ENCODE measurements around the gene GRHPR. TPM values are rescaled to one million over a fixed set of nuclear protein-coding genes. Genes with fewer than 3 reads are reported as not detected.
"Not testable (repeated sequence)": the region's sequence is repeated elsewhere in the genome, so short reads cannot be mapped to it uniquely, and the experiment has no call there.

Gene GRHPR
- total RNA-seq, 5 donors from 2014 or later (not counting 1 experiment from before 2014, with no cell fraction given), result 33.3 to 63.8 (median 43.9) TPM

DNA sequence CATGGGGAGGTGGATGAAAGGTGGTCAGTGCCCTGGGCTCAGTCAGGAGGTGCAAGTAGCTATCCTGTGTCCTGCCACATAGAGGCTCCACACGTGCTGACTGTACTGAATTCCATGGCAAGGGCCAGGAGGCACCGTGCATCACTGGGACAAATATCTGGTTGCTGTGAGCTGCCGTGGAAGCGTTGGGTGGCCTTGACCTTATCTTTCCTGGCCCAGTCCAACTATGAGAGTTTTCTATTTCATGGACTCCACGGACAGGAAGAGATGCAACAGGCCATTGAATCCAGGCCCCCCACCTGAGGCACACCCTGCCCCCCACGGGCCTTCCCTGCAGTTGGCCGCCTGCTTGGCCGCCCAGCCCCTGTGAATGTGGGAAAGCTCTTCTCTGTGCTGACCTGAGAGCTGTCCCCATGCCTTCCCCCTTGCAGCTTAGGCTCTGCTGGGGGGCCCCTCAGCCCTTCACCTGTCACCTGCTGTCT lies 1.7 kb downstream of the GRHPR start:
- H3K4me1 Mint-ChIP-seq, result peaks cover 22 to 30% (median 22%) of the 10 kb centered on the region in 3 donors
- peaks cover 17% of the 10 kb centered on the region for H3K36me3 Mint-ChIP-seq
- Histone ChIP-seq H3K36me3 (ENCODE audit: control insufficient read depth in 2 of 2, extremely low read depth in 1 of 2, insufficient read depth in 1 of 2, low read length in 1 of 2) (peaks cover 10 to 28% of the 10 kb centered on the region in 2 donors), H3K4me3 (ENCODE audit: control insufficient read depth in 1 of 2, extremely low read depth in 1 of 2, low read length in 1 of 2) (no peak overlapping the region), H3K9me3 (no peaks in the 10 kb centered on the region), H3K27me3 (replicated peaks in 1 of 2; ENCODE audit: control insufficient read depth in 2 of 2, extremely low read depth in 1 of 2, insufficient read depth in 2 of 2, low read length in 1 of 2) (no peaks in the 10 kb centered on the region), H3K27ac (ENCODE audit: low read length) (no peak overlapping the region), H3K4me1 (ENCODE audit: control insufficient read depth in 1 of 2, extremely low read depth in 1 of 2, insufficient read depth in 2 of 2, low read length in 2 of 2) (peaks cover 4 to 36% of the 10 kb centered on the region in 2 experiments)
- no peaks in the 10 kb centered on the region for H3K27me3 Mint-ChIP-seq
- ATAC-seq (replicated peaks in 1 of 4), result no peak
- 95% methylated on average over 8 of the region's 8 CpGs for WGBS (ENCODE audit: insufficient coverage)
- ChIA-PET POLR2A (no interaction called here), CTCF (no interaction called here)
- H3K9me3 Mint-ChIP-seq, result no peaks in the 10 kb centered on the region
- H3K4me3 Mint-ChIP-seq, result peak overlapping the region in 2 of 3 donors; percentile 93 to 97
- H3K27ac Mint-ChIP-seq, result peak overlapping the region in 1 of 2 donors; percentile 96
- no peak for DNase-seq

GRCh38 chr9:37424686-37425297 lies 2.3 kb downstream of the GRHPR start:
- no peak overlapping the region for H3K4me3 ChIP-seq (ENCODE audit: control insufficient read depth in 1 of 2, extremely low read depth in 1 of 2, low read length in 1 of 2)
- peaks cover 17% of the 10 kb centered on the region for H3K36me3 Mint-ChIP-seq
- H3K9me3 ChIP-seq, result no peaks in the 10 kb centered on the region
- no peak overlapping the region for H3K27ac Mint-ChIP-seq
- no peak for DNase-seq
- ChIA-PET CTCF (no interaction called here), POLR2A (no interaction called here)
- peaks cover 4 to 36% of the 10 kb centered on the region in 2 experiments for H3K4me1 ChIP-seq (ENCODE audit: control insufficient read depth in 1 of 2, extremely low read depth in 1 of 2, insufficient read depth in 2 of 2, low read length in 2 of 2)
- H3K4me3 Mint-ChIP-seq, result no peak overlapping the region
- peaks cover 15 to 33% of the 10 kb centered on the region in 2 donors for H3K36me3 ChIP-seq (ENCODE audit: control insufficient read depth in 2 of 2, extremely low read depth in 1 of 2, insufficient read depth in 1 of 2, low read length in 1 of 2)
- peaks cover 22 to 30% (median 22%) of the 10 kb centered on the region in 3 donors for H3K4me1 Mint-ChIP-seq
- H3K9me3 Mint-ChIP-seq, result no peaks in the 10 kb centered on the region
- H3K27me3 ChIP-seq (replicated peaks in 1 of 2; ENCODE audit: control insufficient read depth in 2 of 2, extremely low read depth in 1 of 2, insufficient read depth in 2 of 2, low read length in 1 of 2), result no peaks in the 10 kb centered on the region
- WGBS (ENCODE audit: insufficient coverage), result 93% methylated on average over 14 of the region's 18 CpGs
- no peak overlapping the region for H3K27ac ChIP-seq (ENCODE audit: low read length)
- ATAC-seq (replicated peaks in 1 of 4), result no peak
- no peaks in the 10 kb centered on the region for H3K27me3 Mint-ChIP-seq

DNA sequence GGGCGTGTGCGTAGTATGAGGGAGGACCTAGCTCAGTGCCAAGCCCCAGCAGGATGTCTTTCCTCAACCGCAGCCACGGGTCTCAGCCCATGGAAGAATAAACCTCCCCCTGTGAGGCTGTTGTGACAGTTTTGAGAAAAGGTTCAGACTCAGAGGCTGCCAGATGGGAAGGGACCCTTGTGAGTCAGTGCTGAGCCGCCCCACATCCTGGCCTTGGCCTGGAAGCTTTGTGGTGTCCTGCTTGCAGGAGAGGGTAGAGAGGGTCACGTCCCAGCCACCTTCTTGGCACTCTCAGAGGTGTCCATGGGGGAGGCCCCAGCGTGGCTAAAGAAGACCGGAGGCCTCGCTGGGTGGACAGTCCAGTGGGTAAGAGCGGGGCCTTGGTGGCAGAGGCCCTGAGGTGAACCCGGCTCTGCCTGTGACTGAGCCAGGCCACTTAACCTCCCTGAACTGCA lies 2.8 kb downstream of the GRHPR start:
- no peak for ATAC-seq (replicated peaks in 1 of 4)
- no peak overlapping the region for H3K27ac ChIP-seq (ENCODE audit: low read length)
- no peaks in the 10 kb centered on the region for H3K9me3 ChIP-seq
- Mint-ChIP-seq H3K27me3 (no peaks in the 10 kb centered on the region), H3K4me3 (no peak overlapping the region), H3K9me3 (no peaks in the 10 kb centered on the region), H3K27ac (no peak overlapping the region), H3K36me3 (peaks cover 17% of the 10 kb centered on the region), H3K4me1 (peaks cover 22 to 30% (median 22%) of the 10 kb centered on the region in 3 donors)
- H3K27me3 ChIP-seq (replicated peaks in 1 of 2; ENCODE audit: control insufficient read depth in 2 of 2, extremely low read depth in 1 of 2, insufficient read depth in 2 of 2, low read length in 1 of 2), result no peaks in the 10 kb centered on the region
- no peak overlapping the region for H3K4me3 ChIP-seq (ENCODE audit: control insufficient read depth in 1 of 2, extremely low read depth in 1 of 2, low read length in 1 of 2)
- 97% methylated on average over 7 of the region's 11 CpGs for WGBS (ENCODE audit: insufficient coverage)
- no peak for DNase-seq
- ChIA-PET POLR2A (no interaction called here), CTCF (no interaction called here)
- H3K36me3 ChIP-seq (ENCODE audit: control insufficient read depth in 2 of 2, extremely low read depth in 1 of 2, insufficient read depth in 1 of 2, low read length in 1 of 2), result peaks cover 16 to 36% of the 10 kb centered on the region in 2 donors
- peaks cover 4 to 36% of the 10 kb centered on the region in 2 experiments for H3K4me1 ChIP-seq (ENCODE audit: control insufficient read depth in 1 of 2, extremely low read depth in 1 of 2, insufficient read depth in 2 of 2, low read length in 2 of 2)

GRCh38 chr9:37426431-37426830 lies 3.9 kb downstream of the GRHPR start:
- POLR2A ChIA-PET; H3K27me3 Mint-ChIP-seq; H3K9me3 Mint-ChIP-seq; H3K27me3 ChIP-seq (replicated peaks in 1 of 2; ENCODE audit: control insufficient read depth in 2 of 2, extremely low read depth in 1 of 2, insufficient read depth in 2 of 2, low read length in 1 of 2); H3K4me3 ChIP-seq (ENCODE audit: control insufficient read depth in 1 of 2, extremely low read depth in 1 of 2, low read length in 1 of 2); H3K27ac ChIP-seq (ENCODE audit: low read length); ATAC-seq (replicated peaks in 1 of 4); H3K4me3 Mint-ChIP-seq; DNase-seq; H3K9me3 ChIP-seq: not testable (repeated sequence)
- H3K4me1 Mint-ChIP-seq, result peaks cover 22 to 29% (median 22%) of the 10 kb centered on the region in 3 donors
- CTCF ChIA-PET, result interaction anchor here in 1 of 2 donors (0.6 kb wide), 1 partner anchor 39 kb away, joined by 3 read pairs; no protein-coding TSS in a partner anchor
- H3K36me3 Mint-ChIP-seq, result peaks cover 17% of the 10 kb centered on the region
- 97% methylated on average over 11 of the region's 15 CpGs for whole genome bisulfite sequencing (ENCODE audit: insufficient coverage)
- H3K4me1 ChIP-seq (ENCODE audit: control insufficient read depth in 1 of 2, extremely low read depth in 1 of 2, insufficient read depth in 2 of 2, low read length in 2 of 2), result peaks cover 4 to 36% of the 10 kb centered on the region in 2 experiments
- H3K36me3 ChIP-seq (ENCODE audit: control insufficient read depth in 2 of 2, extremely low read depth in 1 of 2, insufficient read depth in 1 of 2, low read length in 1 of 2), result peaks cover 16 to 42% of the 10 kb centered on the region in 2 donors
- peak overlapping the region in 1 of 2 donors; percentile 11 for H3K27ac Mint-ChIP-seq

GRCh38 chr9:37426846-37427245 lies 4.3 kb downstream of the GRHPR start:
- no peak for DNase-seq
- peaks cover 16 to 42% of the 10 kb centered on the region in 2 donors for H3K36me3 ChIP-seq (ENCODE audit: control insufficient read depth in 2 of 2, extremely low read depth in 1 of 2, insufficient read depth in 1 of 2, low read length in 1 of 2)
- H3K27ac ChIP-seq (ENCODE audit: low read length), result no peak overlapping the region
- ATAC-seq (replicated peaks in 1 of 4), result no peak
- ChIA-PET POLR2A (no interaction called here), CTCF (no interaction called here)
- H3K4me1 Mint-ChIP-seq, result peaks cover 18 to 26% (median 20%) of the 10 kb centered on the region in 3 donors
- WGBS (ENCODE audit: insufficient coverage), result 96% methylated on average over 6 of the region's 6 CpGs
- peaks cover 17% of the 10 kb centered on the region for H3K36me3 Mint-ChIP-seq
- no peaks in the 10 kb centered on the region for H3K9me3 Mint-ChIP-seq
- H3K27ac Mint-ChIP-seq, result no peak overlapping the region
- no peak overlapping the region for H3K4me3 Mint-ChIP-seq
- H3K4me3 ChIP-seq (ENCODE audit: control insufficient read depth in 1 of 2, extremely low read depth in 1 of 2, low read length in 1 of 2), result no peak overlapping the region
- H3K9me3 ChIP-seq, result no peaks in the 10 kb centered on the region
- H3K4me1 ChIP-seq (ENCODE audit: control insufficient read depth in 1 of 2, extremely low read depth in 1 of 2, insufficient read depth in 2 of 2, low read length in 2 of 2), result peaks cover 2 to 33% of the 10 kb centered on the region in 2 experiments
- no peaks in the 10 kb centered on the region for H3K27me3 Mint-ChIP-seq
- H3K27me3 ChIP-seq (replicated peaks in 1 of 2; ENCODE audit: control insufficient read depth in 2 of 2, extremely low read depth in 1 of 2, insufficient read depth in 2 of 2, low read length in 1 of 2), result no peaks in the 10 kb centered on the region

DNA sequence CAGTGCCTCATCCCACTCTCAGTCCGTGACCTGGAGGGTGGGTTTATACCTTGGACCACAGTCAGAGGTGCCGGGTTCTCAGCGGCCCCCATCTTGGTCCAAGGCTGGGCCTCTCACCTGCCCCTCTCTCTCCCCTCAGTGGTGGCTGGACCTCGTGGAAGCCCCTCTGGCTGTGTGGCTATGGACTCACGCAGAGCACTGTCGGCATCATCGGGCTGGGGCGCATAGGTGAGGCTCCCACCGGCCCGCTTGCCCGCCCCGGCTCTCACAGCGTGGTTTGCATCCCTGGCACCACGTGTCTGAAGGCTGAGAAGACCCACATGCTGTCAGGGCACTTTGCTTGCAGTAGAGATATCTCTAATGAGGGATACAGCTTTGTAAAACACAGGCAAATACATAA lies 5.8 kb downstream of the GRHPR start:
- CTCF ChIA-PET, result no interaction called here
- Histone ChIP-seq H3K9me3 (no peaks in the 10 kb centered on the region), H3K27ac (ENCODE audit: low read length) (no peak overlapping the region), H3K27me3 (replicated peaks in 1 of 2; ENCODE audit: control insufficient read depth in 2 of 2, extremely low read depth in 1 of 2, insufficient read depth in 2 of 2, low read length in 1 of 2) (no peaks in the 10 kb centered on the region), H3K36me3 (ENCODE audit: control insufficient read depth in 2 of 2, extremely low read depth in 1 of 2, insufficient read depth in 1 of 2, low read length in 1 of 2) (peaks cover 16 to 44% of the 10 kb centered on the region in 2 donors), H3K4me1 (ENCODE audit: control insufficient read depth in 1 of 2, extremely low read depth in 1 of 2, insufficient read depth in 2 of 2, low read length in 2 of 2) (peaks cover 0 to 22% of the 10 kb centered on the region in 2 experiments), H3K4me3 (ENCODE audit: control insufficient read depth in 1 of 2, extremely low read depth in 1 of 2, low read length in 1 of 2) (no peak overlapping the region)
- H3K9me3 Mint-ChIP-seq, result no peaks in the 10 kb centered on the region
- H3K27ac Mint-ChIP-seq, result no peak overlapping the region
- ATAC-seq (replicated peaks in 1 of 4), result no peak
- H3K4me3 Mint-ChIP-seq, result no peak overlapping the region
- 97% methylated on average over 9 of the region's 14 CpGs for WGBS (ENCODE audit: insufficient coverage)
- peaks cover 7 to 20% (median 9%) of the 10 kb centered on the region in 3 donors for H3K4me1 Mint-ChIP-seq
- no peaks in the 10 kb centered on the region for H3K27me3 Mint-ChIP-seq
- DNase-seq, result no peak
- POLR2A ChIA-PET, result no interaction called here
- H3K36me3 Mint-ChIP-seq, result peaks cover 20% of the 10 kb centered on the region

Data from T-cell (primary cell).